IMR-90 (cell line): ENCODE results near the gene ZNF300. TPM values are rescaled to one million over a fixed set of nuclear protein-coding genes. Genes with fewer than 3 reads are reported as not detected.

Experiments
- ATAC-seq: fragments of 200-7000 bp; cut with Tn5 transposase; 2 replicates; pipeline ENCODE4 v1.9.1; 2020; ENCODE audit warnings: low read depth, mild to moderate bottlenecking, moderate library complexity
- BruUV-seq: library from RNA; stranded (reverse); fragments of 400-500 nt; replicated peaks from 2 replicates; lab custom pipeline; 2021; lab: Mats Ljungman, UMichigan
- CTCF ChIA-PET: fragments of 300-600 bp; formaldehyde crosslinking; extraction: SDS; loops from one replicate; lab custom pipeline; 2021; ENCODE audit warnings: antibody characterized with exemption; lab: Yijun Ruan, JAX
- POLR2A ChIA-PET: fragments of 300-600 bp; sonication (Branson Sonifier 250); formaldehyde crosslinking; loops from one replicate; lab custom pipeline; 2022; ENCODE audit warnings: antibody characterized with exemption; ENCODE audit not compliant: unreplicated experiment; lab: Charles Lee
- DNase-seq: peaks from one replicate; pipeline ENCODE4 v3.0.0; 2013
- H2AFZ ChIP-seq: replicated peaks from 2 replicates; pipeline ENCODE3; 2013; ENCODE audit warnings: low read length, mild to moderate bottlenecking; ENCODE audit not compliant: poor library complexity
- H2AK5ac ChIP-seq: 2 replicates; pipeline ENCODE4 v1.6.1; 2013; ENCODE audit warnings: low read depth, low read length, inconsistent platforms
- H2AK9ac ChIP-seq: replicated peaks from 2 replicates; pipeline ENCODE3; 2013; ENCODE audit warnings: mild to moderate bottlenecking, low read depth, low read length, moderate library complexity; ENCODE audit not compliant: poor library complexity
- H2BK120ac ChIP-seq: 2 replicates; pipeline ENCODE4 v1.6.1; 2013; ENCODE audit warnings: low read depth, low read length, inconsistent platforms
- H2BK15ac ChIP-seq: 3 replicates; pipeline ENCODE4 v1.6.1; 2013; ENCODE audit warnings: low read depth, low read length, inconsistent platforms
- H2BK20ac ChIP-seq: 2 replicates; pipeline ENCODE4 v1.6.1; 2013; ENCODE audit warnings: low read depth, mild to moderate bottlenecking, inconsistent platforms, low read length, moderate library complexity
- H2BK5ac ChIP-seq: 2 replicates; pipeline ENCODE4 v1.6.1; 2013; ENCODE audit warnings: mild to moderate bottlenecking, low read depth, low read length, inconsistent platforms; ENCODE audit not compliant: poor library complexity, severe bottlenecking
- H3K14ac ChIP-seq: replicated peaks from 2 replicates; pipeline ENCODE4 v1.6.1; 2013; ENCODE audit warnings: low read depth, low read length, inconsistent platforms
- H3K18ac ChIP-seq: 2 replicates; pipeline ENCODE4 v1.6.1; 2013; ENCODE audit warnings: low read depth, low read length, control low read depth
- H3K23ac ChIP-seq: 2 replicates; pipeline ENCODE4 v1.6.1; 2013; ENCODE audit warnings: low read depth, low read length, inconsistent platforms
- H3K27ac ChIP-seq: 2 replicates; pipeline ENCODE4 v1.5.1; 2013; ENCODE audit warnings: mild to moderate bottlenecking, control low read depth, low read length; ENCODE audit not compliant: insufficient read depth
- H3K27me3 ChIP-seq: 2 replicates; pipeline ENCODE4 v1.6.1; 2013; ENCODE audit warnings: low read length; ENCODE audit not compliant: control insufficient read depth, insufficient read depth
- H3K36me3 ChIP-seq: 2 replicates; pipeline ENCODE4 v1.6.1; 2013; ENCODE audit warnings: low read length, mixed read lengths; ENCODE audit not compliant: control insufficient read depth, insufficient read depth
- H3K4ac ChIP-seq: 2 replicates; pipeline ENCODE4 v1.6.1; 2013; ENCODE audit warnings: low read depth, low read length, inconsistent platforms
- H3K4me1 ChIP-seq: 2 replicates; pipeline ENCODE4 v1.6.1; 2013; ENCODE audit warnings: low read length, mixed read lengths; ENCODE audit not compliant: control insufficient read depth, insufficient read depth
- H3K4me2 ChIP-seq: 2 replicates; pipeline ENCODE4 v1.6.1; 2013; ENCODE audit warnings: low read depth, mild to moderate bottlenecking, control low read depth, low read length, moderate library complexity
- H3K4me3 ChIP-seq: 2 replicates; pipeline ENCODE4 v1.5.1; 2013; ENCODE audit warnings: low read depth, mild to moderate bottlenecking, control low read depth, low read length, moderate library complexity; ENCODE audit not compliant: insufficient read depth
- H3K56ac ChIP-seq: 2 replicates; pipeline ENCODE4 v1.6.1; 2013; ENCODE audit warnings: low read length, inconsistent platforms; ENCODE audit not compliant: insufficient read depth; ENCODE audit errors: extremely low read depth
- H3K79me1 ChIP-seq, 2 experiments: 2 replicates each; pipeline ENCODE4 v1.6.1; 2013; ENCODE audit warnings: low read length in 2 of 2, inconsistent platforms in 1 of 2, low read depth in 1 of 2
- H3K9ac ChIP-seq: 2 replicates; pipeline ENCODE4 v1.6.1; 2013; ENCODE audit warnings: low read depth, low read length, control low read depth
- H3K9me1 ChIP-seq: 2 replicates; pipeline ENCODE4 v1.6.1; 2013; ENCODE audit warnings: low read length, inconsistent platforms; ENCODE audit not compliant: insufficient read depth
- H3K9me3 ChIP-seq: 2 replicates; pipeline ENCODE4 v1.6.1; 2013; ENCODE audit warnings: low read length; ENCODE audit not compliant: control insufficient read depth, insufficient read depth
- H4K20me1 ChIP-seq: 2 replicates; pipeline ENCODE4 v1.6.1; 2013; ENCODE audit warnings: low read length, inconsistent platforms; ENCODE audit not compliant: insufficient read depth
- H4K5ac ChIP-seq: 2 replicates; pipeline ENCODE4 v1.6.1; 2013; ENCODE audit warnings: mild to moderate bottlenecking, low read depth, low read length, control low read depth
- H4K8ac ChIP-seq, 2 experiments: 2 replicates each; pipeline ENCODE4 v1.6.1; 2013; ENCODE audit warnings: low read depth in 2 of 2, low read length in 2 of 2, control low read depth in 1 of 2, inconsistent platforms in 1 of 2
- H4K91ac ChIP-seq: 2 replicates; pipeline ENCODE4 v1.6.1; 2013; ENCODE audit warnings: low read depth, low read length, inconsistent platforms; ENCODE audit not compliant: insufficient read depth
- MXI1 ChIP-seq: IDR thresholded peaks from 2 replicates; pipeline ENCODE4 v1.6.1; 2012; ENCODE audit warnings: low read depth, mild to moderate bottlenecking, low read length, moderate library complexity, borderline replicate concordance
- NFE2L2 ChIP-seq: fragments of 150-350 bp; IDR thresholded peaks from 2 replicates; pipeline ENCODE4 v1.6.1; 2016; ENCODE audit warnings: low read depth, mild to moderate bottlenecking, low read length
- RAD21 ChIP-seq: IDR thresholded peaks from 2 replicates; pipeline ENCODE4 v1.6.1; 2012; ENCODE audit warnings: low read length, improper control_type of control experiment
- RCOR1 ChIP-seq: IDR thresholded peaks from 2 replicates; pipeline ENCODE4 v1.6.1; 2012; ENCODE audit warnings: mild to moderate bottlenecking, low read length, improper control_type of control experiment; ENCODE audit not compliant: insufficient replicate concordance
- RFX5 ChIP-seq: IDR thresholded peaks from 2 replicates; pipeline ENCODE4 v1.8.0; 2012; ENCODE audit warnings: low read depth, mild to moderate bottlenecking, low read length, moderate library complexity
- WGBS, 2 experiments: methylation state at CpG; one replicate each; pipeline versions ENCODE4 v1.1.5 to v1.1.7; 2013; ENCODE audit warnings: missing lambda C conversion rate in 2 of 2; ENCODE audit not compliant: insufficient read length in 1 of 2; ENCODE audit errors: extremely low coverage in 2 of 2; 5-methylcytosine and 5-hydroxymethylcytosine counted together
- dilution Hi-C: fragments of 300-500 bp; cut with HindIII; formaldehyde crosslinking; loops from one replicate; pipeline ENCODE4 v1.14.3; 2018; ENCODE audit warnings: low sequenced_read_pairs; ENCODE audit not compliant: unreplicated experiment
- in situ Hi-C: fragments of 300-500 bp; cut with MboI; formaldehyde crosslinking; loops from 3 replicates; pipeline ENCODE4 v1.14.3; 2019; ENCODE audit warnings: low sequenced_read_pairs, inconsistent platforms, mixed read lengths
- intact Hi-C: fragments of 100-400 bp; cut with micrococcal nuclease; formaldehyde crosslinking; loops from 2 replicates; pipeline ENCODE4 v1.10.0; 2022
- polyA plus RNA-seq, 3 experiments: library from polyadenylated mRNA; depleted of rRNA; stranded (reverse); fragments of >200 nt; gene quantifications; 2 replicates each; pipeline ENCODE4 v1.2.3, GENCODE V29; 2012; ENCODE audit warnings: low replicate concordance in 1 of 3
- total RNA-seq: library from RNA; depleted of rRNA; stranded (reverse); fragments of >200 nt; gene quantifications from 2 replicates; pipeline ENCODE4 v1.2.3, GENCODE V29; 2012
- TF ChIP-seq, protein P1 (sequence below): fragments of 150-350 bp; IDR thresholded peaks from 2 replicates; pipeline ENCODE4 v1.6.1; 2017; ENCODE audit warnings: mild to moderate bottlenecking, antibody characterized with exemption, low read length, low read depth

Gene ZNF300
- total and polyA plus RNA-seq, 2 of the 4 experiments (the other 2 are of a cell fraction), result 5.2 to 6.1 TPM

DNA sequence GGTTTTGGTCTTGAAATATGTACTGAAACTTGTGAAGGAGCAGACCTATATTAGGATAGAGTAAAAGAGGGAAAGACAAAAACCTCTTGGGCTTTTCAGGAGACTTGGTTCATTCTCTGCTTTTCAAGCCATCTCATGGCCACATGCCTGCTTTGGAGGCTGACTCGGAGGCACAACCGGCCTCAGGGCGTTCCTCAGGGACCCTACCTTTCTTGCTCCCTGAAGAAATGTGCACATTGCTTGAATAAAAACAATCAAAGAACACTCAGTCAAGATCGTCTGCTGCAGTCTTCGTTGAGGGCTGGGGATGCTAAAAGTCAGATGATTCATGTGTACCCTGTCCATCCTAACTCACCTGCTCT, 57.5 kb downstream of the ZNF300 start:
- no CpG with 5 or more reads among the region's 5 CpGs for WGBS, 2 experiments
- Histone ChIP-seq H4K8ac (no peak overlapping the region), H2BK20ac (no peak overlapping the region), H3K9ac (no peak overlapping the region), H3K79me1 (no peaks in the 10 kb centered on the region), H3K36me3 (no peaks in the 10 kb centered on the region), H3K27ac (no peak overlapping the region), H3K27me3 (peaks cover 12% of the 10 kb centered on the region), H3K9me1 (no peaks in the 10 kb centered on the region), H4K91ac (no peak overlapping the region), H2AK5ac (no peak overlapping the region), H3K4me2 (no peak overlapping the region), H3K18ac (no peak overlapping the region), H3K4ac (no peak overlapping the region), H3K9me3 (no peaks in the 10 kb centered on the region), H3K4me3 (no peak overlapping the region), H2BK120ac (no peak overlapping the region), H4K5ac (no peak overlapping the region), H3K14ac (no peak overlapping the region), H3K4me1 (no peaks in the 10 kb centered on the region), H4K20me1 (no peaks in the 10 kb centered on the region), H3K23ac (no peak overlapping the region), H2BK15ac (no peak overlapping the region), H2AK9ac (no peak overlapping the region), H2BK5ac (no peak overlapping the region), H3K56ac (no peak overlapping the region), H2AFZ (no peak overlapping the region)
- in situ Hi-C loops (loop anchor here (5.0 to 10.0 kb wide), 2 partner anchors 285 to 383 kb away; no protein-coding TSS in a partner anchor), dilution Hi-C loops (no loop called here), intact Hi-C loops (loop anchor here (1.0 to 5.0 kb wide), 6 partner anchors 46 to 389 kb away; no protein-coding TSS in a partner anchor)
- TF ChIP-seq RCOR1, result no peak
- no peak for TF ChIP-seq MXI1
- TF ChIP-seq RAD21, result no peak
- TF ChIP-seq RFX5, result no peak
- TF ChIP-seq, protein P1, sequence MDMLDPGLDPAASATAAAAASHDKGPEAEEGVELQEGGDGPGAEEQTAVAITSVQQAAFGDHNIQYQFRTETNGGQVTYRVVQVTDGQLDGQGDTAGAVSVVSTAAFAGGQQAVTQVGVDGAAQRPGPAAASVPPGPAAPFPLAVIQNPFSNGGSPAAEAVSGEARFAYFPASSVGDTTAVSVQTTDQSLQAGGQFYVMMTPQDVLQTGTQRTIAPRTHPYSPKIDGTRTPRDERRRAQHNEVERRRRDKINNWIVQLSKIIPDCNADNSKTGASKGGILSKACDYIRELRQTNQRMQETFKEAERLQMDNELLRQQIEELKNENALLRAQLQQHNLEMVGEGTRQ, result no peak
- no peak for TF ChIP-seq NFE2L2
- ChIA-PET CTCF (interaction anchor here (2.5 kb wide), 1 partner anchor 46 kb away, joined by 26 read pairs; no protein-coding TSS in a partner anchor), POLR2A (interaction anchor here (0.6 kb wide), 1 partner anchor 147 kb away, joined by 3 read pairs; the partner anchor contains the start of gene RBM22)
- DNase-seq (no peak), ATAC-seq (no peak)
- BruUV-seq, result no TSS peak
